ENCODE measurements around the gene KCNQ1OT1. TPM values are rescaled to one million over a fixed set of nuclear protein-coding genes. Genes with fewer than 3 reads are reported as not detected.

The KCNQ1OT1 gene
- total RNA-seq, 1 experiment from 2014 or later, result 1.3 TPM

- H3K4me1 Mint-ChIP-seq (ENCODE audit: insufficient read depth, unreplicated experiment), result no peaks in the 10 kb centered on the region
- POLR2A ChIA-PET, result no interaction called here
- BruUV-seq (replicated peaks), result no TSS peak
These were observed 105.5 kb downstream of the KCNQ1OT1 start for GRCh38 chr11:2594267-2594666.

DNA sequence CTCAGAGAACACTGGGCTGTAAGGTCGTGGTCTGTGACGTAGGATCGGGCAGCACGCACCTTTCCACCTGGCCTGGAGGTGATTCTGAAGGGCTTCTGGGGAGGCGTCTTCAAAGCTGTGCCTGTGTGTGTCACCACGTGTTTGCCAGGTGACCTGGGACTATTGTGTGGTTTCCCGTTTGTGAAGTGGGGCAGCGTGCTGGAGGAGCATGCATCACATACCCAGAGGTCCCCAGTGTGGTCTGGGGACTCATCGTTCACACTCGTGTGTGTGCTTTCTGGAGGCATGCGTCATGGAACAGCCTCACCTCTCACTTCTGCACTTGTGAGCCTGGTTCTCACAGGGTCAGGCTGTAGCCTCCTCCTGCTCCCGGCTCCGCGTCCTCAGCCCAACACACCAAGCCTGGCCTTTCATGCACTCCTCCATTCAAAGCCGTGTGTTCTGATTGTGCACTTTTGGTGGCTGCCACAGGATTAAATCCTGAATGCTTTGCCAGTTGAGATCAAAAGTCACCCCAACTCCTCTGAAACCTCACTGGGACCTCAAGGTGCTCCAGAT, 106.3 kb downstream of the KCNQ1OT1 start:
- no peak overlapping the region for H3K27ac Mint-ChIP-seq (ENCODE audit: low read depth, unreplicated experiment)
- POLR2A ChIA-PET, result no interaction called here
- H3K27me3 Mint-ChIP-seq (ENCODE audit: insufficient read depth, unreplicated experiment), result peaks cover 40% of the 10 kb centered on the region
- no peaks in the 10 kb centered on the region for H3K36me3 Mint-ChIP-seq (ENCODE audit: insufficient read depth, unreplicated experiment)
- no TSS peak for BruUV-seq (replicated peaks)
- no peaks in the 10 kb centered on the region for H3K9me3 Mint-ChIP-seq (ENCODE audit: unreplicated experiment)
- H3K4me3 Mint-ChIP-seq (ENCODE audit: unreplicated experiment), result no peak overlapping the region
- no peak for TF ChIP-seq CTCF (IDR thresholded peaks at IDR 0.05; ENCODE audit: unreplicated experiment)
- no peaks in the 10 kb centered on the region for H3K4me1 Mint-ChIP-seq (ENCODE audit: insufficient read depth, unreplicated experiment)
- CTCF ChIA-PET, result no interaction called here
- intact Hi-C loops (cut with micrococcal nuclease), result no loop called here
- DNase-seq (ENCODE audit: unreplicated experiment), result no peak

More at GRCh38 chr11:2594267-2594666, 105.5 kb downstream of the KCNQ1OT1 start:
- Mint-ChIP-seq H3K9me3 (ENCODE audit: unreplicated experiment) (no peaks in the 10 kb centered on the region), H3K27me3 (ENCODE audit: insufficient read depth, unreplicated experiment) (peaks cover 40% of the 10 kb centered on the region), H3K36me3 (ENCODE audit: insufficient read depth, unreplicated experiment) (no peaks in the 10 kb centered on the region), H3K27ac (ENCODE audit: low read depth, unreplicated experiment) (no peak overlapping the region), H3K4me3 (ENCODE audit: unreplicated experiment) (no peak overlapping the region)
- no peak for TF ChIP-seq CTCF (IDR thresholded peaks at IDR 0.05; ENCODE audit: unreplicated experiment)
- CTCF ChIA-PET, result no interaction called here
- intact Hi-C loops (cut with micrococcal nuclease), result no loop called here
- no peak for DNase-seq (ENCODE audit: unreplicated experiment)

- ChIA-PET CTCF (no interaction called here), POLR2A (no interaction called here)
- TF ChIP-seq CTCF (IDR thresholded peaks at IDR 0.05; ENCODE audit: unreplicated experiment), result no peak
- Mint-ChIP-seq H3K27ac (ENCODE audit: low read depth, unreplicated experiment) (no peak overlapping the region), H3K4me1 (ENCODE audit: insufficient read depth, unreplicated experiment) (no peaks in the 10 kb centered on the region), H3K4me3 (ENCODE audit: unreplicated experiment) (no peak overlapping the region), H3K36me3 (ENCODE audit: insufficient read depth, unreplicated experiment) (no peaks in the 10 kb centered on the region), H3K27me3 (ENCODE audit: insufficient read depth, unreplicated experiment) (peaks cover 40% of the 10 kb centered on the region), H3K9me3 (ENCODE audit: unreplicated experiment) (no peaks in the 10 kb centered on the region)
- no peak for DNase-seq (ENCODE audit: unreplicated experiment)
- BruUV-seq (replicated peaks), result no TSS peak
- intact Hi-C loops (cut with micrococcal nuclease), result no loop called here
These were observed 107.0 kb downstream of the KCNQ1OT1 start for GRCh38 chr11:2592559-2593392.

DNA sequence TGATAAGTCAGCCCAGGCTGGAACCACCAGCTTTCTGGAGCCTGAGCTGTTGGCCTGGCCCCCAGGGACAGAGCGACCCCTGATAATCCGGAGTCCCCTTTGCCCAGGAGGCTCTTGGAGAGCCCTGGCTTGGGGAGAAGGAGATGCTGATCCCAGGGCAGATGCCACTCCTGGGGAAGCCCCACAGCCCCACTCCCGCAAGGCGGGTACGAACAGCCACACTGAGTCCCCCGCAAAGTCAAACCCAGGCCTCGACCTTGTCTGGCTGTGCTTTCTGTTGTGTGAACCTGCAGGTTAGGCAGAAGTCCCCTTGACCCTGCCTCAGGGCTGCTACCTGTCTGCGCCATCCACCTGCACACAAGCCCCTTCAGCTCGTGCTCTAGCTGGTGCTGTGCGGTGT, 108.0 kb downstream of the KCNQ1OT1 start:
- ChIA-PET POLR2A (no interaction called here), CTCF (no interaction called here)
- H3K4me3 Mint-ChIP-seq (ENCODE audit: unreplicated experiment), result no peak overlapping the region
- no TSS peak for BruUV-seq (replicated peaks)
- no peaks in the 10 kb centered on the region for H3K36me3 Mint-ChIP-seq (ENCODE audit: insufficient read depth, unreplicated experiment)
- no peak overlapping the region for H3K27ac Mint-ChIP-seq (ENCODE audit: low read depth, unreplicated experiment)
- DNase-seq (ENCODE audit: unreplicated experiment), result no peak
- no peaks in the 10 kb centered on the region for H3K9me3 Mint-ChIP-seq (ENCODE audit: unreplicated experiment)
- H3K4me1 Mint-ChIP-seq (ENCODE audit: insufficient read depth, unreplicated experiment), result no peaks in the 10 kb centered on the region
- no peak for TF ChIP-seq CTCF (IDR thresholded peaks at IDR 0.05; ENCODE audit: unreplicated experiment)
- H3K27me3 Mint-ChIP-seq (ENCODE audit: insufficient read depth, unreplicated experiment), result peaks cover 38% of the 10 kb centered on the region
- intact Hi-C loops (cut with micrococcal nuclease), result no loop called here
